ENCODE measurements around the gene USP17L30.
"Not testable (repeated sequence)": the region's sequence is repeated elsewhere in the genome, so short reads cannot be mapped to it uniquely, and the experiment has no call there.

- not testable (repeated sequence) for TF ChIP-seq PATZ1 (CRISPR knock-in tag; IDR thresholded peaks at IDR 0.05; ENCODE audit: borderline replicate concordance); POU6F1 (CRISPR knock-in tag; IDR thresholded peaks at IDR 0.05; ENCODE audit: borderline replicate concordance, low read depth); CREB5 (CRISPR knock-in tag; IDR thresholded peaks at IDR 0.05; ENCODE audit: low read depth); ZNF70 (CRISPR knock-in tag; IDR thresholded peaks at IDR 0.05); TSHZ2 (CRISPR knock-in tag; IDR thresholded peaks at IDR 0.05)
Observed at GRCh38 chr4:9379881-9380280, 17.0 kb downstream of the USP17L30 start.
